ENCODE data around the gene HIPK2.

HIPK2 gene

GRCh38 chr7:139523968-139524815 lies 253.6 kb downstream of the HIPK2 start:
- DNase-seq: no peak

DNA sequence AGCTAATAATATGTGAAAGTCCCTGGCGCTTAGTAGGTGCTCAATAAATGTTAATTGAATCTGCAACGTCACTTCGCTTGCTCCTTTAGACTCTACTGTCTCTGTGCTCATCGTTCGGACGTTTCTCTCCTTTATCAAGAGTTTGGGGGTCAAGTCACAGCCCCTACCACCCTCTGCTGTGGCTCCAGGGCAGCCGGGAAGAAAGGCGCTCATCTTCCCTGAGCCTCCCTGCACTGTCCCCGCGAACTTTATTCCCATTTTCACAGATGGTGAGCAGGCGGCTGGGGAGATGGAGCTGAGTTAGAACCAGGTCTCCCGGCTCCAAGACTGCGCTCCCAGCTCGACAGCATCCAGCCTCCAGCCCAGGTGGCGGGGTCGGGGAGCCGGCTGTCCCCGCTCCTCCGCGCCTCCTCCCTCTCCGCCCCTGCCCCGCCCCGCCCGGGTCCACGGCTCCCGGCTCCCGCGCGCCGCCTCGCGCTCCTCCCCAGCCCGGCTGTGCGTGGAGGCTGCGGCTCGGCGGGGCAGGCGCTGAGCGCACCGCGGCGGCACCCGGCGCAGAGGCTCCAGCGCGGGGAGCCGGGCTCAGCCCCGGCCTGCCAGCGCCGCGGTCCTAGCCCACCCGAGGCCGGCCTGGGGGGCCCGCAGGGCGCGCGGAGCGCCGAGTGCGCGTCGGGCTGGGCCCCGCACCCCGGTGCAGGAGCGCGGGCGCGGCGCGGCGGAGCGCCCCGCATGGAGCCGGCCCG lies 254.4 kb downstream of the HIPK2 start, which contains the start of gene CLEC2L:
TSS of gene CLEC2L (plus strand) at position 487 of the 743 bp plus-strand sequence. CDS start at position 730, 243 bp downstream.
- DNase-seq: no peak

GRCh38 chr7:139522830-139523198 lies 255.0 kb downstream of the HIPK2 start:
- DNase-seq: no peak

GRCh38 chr7:139521439-139521838 lies 256.4 kb downstream of the HIPK2 start:
- DNase-seq: no peak

- no peak for DNase-seq
Observed at GRCh38 chr7:139515266-139515665, 262.5 kb downstream of the HIPK2 start.

Measured in amniotic stem cell (primary cell).